GM23248 (cell line): ENCODE results near the gene ENOX1.

Experiments used
- EZH2 ChIP-seq: fragments of 200-600 bp; sonication (generic); IDR thresholded peaks from 2 replicates; pipeline ENCODE4 v1.6.1; 2018; ENCODE audit warnings: antibody characterized with exemption, mild to moderate bottlenecking; ENCODE audit not compliant: insufficient read depth, poor library complexity, severe bottlenecking
- EZH2phosphoT487 ChIP-seq: fragments of 200-600 bp; sonication (generic); IDR thresholded peaks from 2 replicates; pipeline ENCODE4 v1.6.1; 2018; ENCODE audit warnings: antibody characterized with exemption, moderate library complexity, mild to moderate bottlenecking, low read depth; ENCODE audit not compliant: insufficient read depth

- TF ChIP-seq EZH2phosphoT487 = no peak
- no peak for TF ChIP-seq EZH2
These were observed 478.8 kb downstream of the ENOX1 start for GRCh38 chr13:43307921-43308433.
